Ishikawa (cell line): Measurements from ENCODE around the gene STPG1.

Experiments used
- CEBPB ChIP-seq: IDR thresholded peaks from 2 replicates; pipeline ENCODE4 v1.6.1; 2012
- CREB1 ChIP-seq: IDR thresholded peaks from 2 replicates; pipeline ENCODE4 v1.6.1; 2012; ENCODE audit warnings: low read depth
- EGR1 ChIP-seq: IDR thresholded peaks from 2 replicates; pipeline ENCODE4 v1.6.1; 2012
- EP300 ChIP-seq: IDR thresholded peaks from 2 replicates; pipeline ENCODE4 v1.6.1; 2012; ENCODE audit warnings: borderline replicate concordance
- FOXM1 ChIP-seq: IDR thresholded peaks from 2 replicates; pipeline ENCODE4 v1.6.1; 2012; ENCODE audit warnings: low read depth, borderline replicate concordance
- MAX ChIP-seq: IDR thresholded peaks from 2 replicates; pipeline ENCODE4 v1.6.1; 2012
- NFIC ChIP-seq: IDR thresholded peaks from 2 replicates; pipeline ENCODE4 v1.6.1; 2012
- RAD21 ChIP-seq: IDR thresholded peaks from 2 replicates; pipeline ENCODE4 v1.6.1; 2012; ENCODE audit warnings: low read depth
- REST ChIP-seq: IDR thresholded peaks from 2 replicates; pipeline ENCODE4 v1.6.1; 2012; ENCODE audit warnings: low read depth, mild to moderate bottlenecking
- TAF1 ChIP-seq: IDR thresholded peaks from 2 replicates; pipeline ENCODE4 v1.6.1; 2012; ENCODE audit warnings: low read depth, mild to moderate bottlenecking
- TCF12 ChIP-seq: IDR thresholded peaks from 2 replicates; pipeline ENCODE4 v1.6.1; 2012; ENCODE audit warnings: low read depth
- TEAD4 ChIP-seq: IDR thresholded peaks from 2 replicates; pipeline ENCODE4 v1.6.1; 2012
- USF1 ChIP-seq: IDR thresholded peaks from 2 replicates; pipeline ENCODE4 v1.6.1; 2012
- YY1 ChIP-seq: IDR thresholded peaks from 2 replicates; pipeline ENCODE4 v1.6.1; 2012; ENCODE audit warnings: low read depth
- ZBTB7A ChIP-seq: IDR thresholded peaks from 2 replicates; pipeline ENCODE4 v1.6.1; 2012; ENCODE audit warnings: low read depth

STPG1 gene

DNA sequence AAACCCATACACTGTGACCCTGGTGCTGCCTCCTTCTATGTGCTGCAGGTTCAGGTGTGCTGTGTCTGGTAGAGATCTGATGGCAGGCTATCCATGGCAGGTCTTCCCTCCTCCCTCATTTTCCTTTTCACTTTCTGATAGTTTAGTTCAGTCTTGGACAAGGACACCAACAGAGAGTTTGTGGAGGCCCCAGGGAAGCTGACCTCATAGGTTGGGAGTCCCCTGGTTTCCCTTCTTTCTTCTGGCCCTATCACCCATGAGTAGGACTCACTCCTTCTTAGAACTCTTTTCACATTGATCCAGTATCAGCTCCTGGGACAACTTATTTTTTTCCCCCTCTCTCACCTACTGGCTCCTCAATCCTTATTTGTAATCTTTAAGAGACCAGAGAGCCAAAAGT lies 86.1 kb downstream of the STPG1 start:
- TF ChIP-seq TCF12 (no peak), ZBTB7A (no peak), YY1 (no peak), RAD21 (no peak), TEAD4 (no peak), CREB1 (no peak), MAX (no peak), NFIC (no peak), FOXM1 (no peak), EGR1 (no peak), REST (no peak)

GRCh38 chr1:24325587-24326449 lies 87.8 kb downstream of the STPG1 start:
- TF ChIP-seq MAX, result no peak
- no peak for TF ChIP-seq NFIC
- TF ChIP-seq EGR1, result no peak
- no peak for TF ChIP-seq ZBTB7A
- TF ChIP-seq TCF12, result no peak
- TF ChIP-seq REST, result no peak
- TF ChIP-seq EP300, result no peak
- no peak for TF ChIP-seq CREB1
- TF ChIP-seq RAD21, result no peak
- no peak for TF ChIP-seq TAF1
- no peak for TF ChIP-seq TEAD4
- no peak for TF ChIP-seq CEBPB

- TF ChIP-seq RAD21, result no peak
Measured at GRCh38 chr1:24324903-24325302, 88.7 kb downstream of the STPG1 start.

GRCh38 chr1:24323281-24323680 lies 90.3 kb downstream of the STPG1 start:
- 0 out of 2 replicates have a peak, but pooled peaks have one; percentile 4 for TF ChIP-seq RAD21
- TF ChIP-seq USF1, result no peak

- TF ChIP-seq YY1, result no peak
- TF ChIP-seq USF1, result no peak
- no peak for TF ChIP-seq TEAD4
- no peak for TF ChIP-seq FOXM1
- TF ChIP-seq RAD21, result no peak
- TF ChIP-seq REST, result no peak
- no peak for TF ChIP-seq ZBTB7A
- no peak for TF ChIP-seq CREB1
- TF ChIP-seq EGR1, result no peak
- no peak for TF ChIP-seq MAX
- TF ChIP-seq NFIC, result no peak
- TF ChIP-seq EP300, result no peak
- TF ChIP-seq TCF12, result no peak
- TF ChIP-seq CEBPB, result no peak
- no peak for TF ChIP-seq TAF1
Measured at GRCh38 chr1:24322470-24323177, 91.0 kb downstream of the STPG1 start.
